Adipose tissue (tissue), 3 donors: Measurements from ENCODE around the gene DPP3. TPM values are rescaled to one million over a fixed set of nuclear protein-coding genes. Genes with fewer than 3 reads are reported as not detected.
"Not testable (repeated sequence)": the region's sequence is repeated elsewhere in the genome, so short reads cannot be mapped to it uniquely, and the experiment has no call there.

ENCODE experiments used
- H3K27ac ChIP-seq: one replicate; pipeline ENCODE4 v1.5.1; 2013; ENCODE audit warnings: low read depth, low read length
- WGBS, 3 donors: extraction: QIAGEN DNeasy Blood & Tissue Kit; methylation state at CpG; one replicate each; pipeline ENCODE4 v1.1.7; 2013; 5-methylcytosine and 5-hydroxymethylcytosine counted together
- polyA plus RNA-seq, 3 donors: library from polyadenylated mRNA; stranded (reverse); fragments of 200-250 nt; gene quantifications; one replicate each; pipeline ENCODE4 v1.2.3, GENCODE V29; 2013
- donor health status: healthy with polysubstance abuse.
- donor health status: Bipolar disorder and iron deficiency.
- donor health status: healthy.

DPP3 gene
- polyA plus RNA-seq, 3 donors, result 15.1 to 29.0 (median 18.6) TPM

GRCh38 chr11:66459138-66459778 is 21.0 kb upstream of the DPP3 start:
- no peak overlapping the region for H3K27ac ChIP-seq
- WGBS, 3 donors, result 47 to 73% (median 57%) methylated on average over 5 of the region's 5 CpGs

- no peak overlapping the region for H3K27ac ChIP-seq
Measured at GRCh38 chr11:66462010-66462409, 18.2 kb upstream of the DPP3 start.

DNA sequence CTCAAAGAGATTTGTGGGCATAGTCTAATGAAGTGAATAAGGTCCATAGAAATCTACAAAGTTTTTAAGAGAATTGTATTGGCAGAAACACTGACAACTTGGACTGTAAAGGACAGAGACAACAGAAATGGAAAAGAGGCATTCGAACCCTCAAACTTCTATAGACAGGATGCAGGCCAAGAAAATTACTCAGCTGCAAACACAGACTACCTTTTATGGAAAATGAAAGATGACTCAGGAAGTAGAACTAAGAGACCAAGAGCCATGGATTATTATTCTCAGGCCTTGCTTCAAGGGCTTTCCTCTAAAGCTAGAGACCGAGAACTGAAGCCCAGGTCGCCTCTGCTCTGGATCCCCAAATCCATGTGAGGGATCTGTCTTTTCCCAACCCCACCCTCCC is 17.3 kb upstream of the DPP3 start:
- H3K27ac ChIP-seq, result no peak overlapping the region
- WGBS, 3 donors, result 90 to 94% (median 91%) methylated on average over 3 of the region's 3 CpGs

- 85 to 88% (median 86%) methylated on average over 5 of the region's 5 CpGs for WGBS, 3 donors
- not testable (repeated sequence) for H3K27ac ChIP-seq
Measured at GRCh38 chr11:66464116-66464515, 16.1 kb upstream of the DPP3 start.

DNA sequence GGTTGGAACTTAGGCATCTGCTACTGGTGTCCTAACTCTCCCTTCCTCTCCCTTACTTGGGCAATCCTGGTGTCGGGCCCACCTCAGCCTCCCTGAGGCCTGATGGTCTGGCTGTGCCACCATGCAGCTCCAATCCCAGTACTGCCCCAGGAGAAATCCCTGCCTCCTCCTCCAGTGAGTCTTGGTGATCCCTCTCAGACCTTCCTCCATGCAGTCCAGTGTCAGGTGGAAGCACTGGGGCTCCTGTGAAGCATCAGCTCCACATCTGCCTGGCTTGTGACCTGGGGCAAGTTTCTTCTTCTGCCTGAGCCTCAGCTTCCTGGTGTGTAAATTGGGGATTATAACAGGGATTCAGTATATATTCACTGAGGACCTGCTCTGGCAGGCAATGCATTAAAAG is 15.3 kb upstream of the DPP3 start:
- no peak overlapping the region for H3K27ac ChIP-seq
- 60 to 93% (median 80%) methylated on average over 1 of the region's 1 CpG for WGBS, 3 donors

DNA sequence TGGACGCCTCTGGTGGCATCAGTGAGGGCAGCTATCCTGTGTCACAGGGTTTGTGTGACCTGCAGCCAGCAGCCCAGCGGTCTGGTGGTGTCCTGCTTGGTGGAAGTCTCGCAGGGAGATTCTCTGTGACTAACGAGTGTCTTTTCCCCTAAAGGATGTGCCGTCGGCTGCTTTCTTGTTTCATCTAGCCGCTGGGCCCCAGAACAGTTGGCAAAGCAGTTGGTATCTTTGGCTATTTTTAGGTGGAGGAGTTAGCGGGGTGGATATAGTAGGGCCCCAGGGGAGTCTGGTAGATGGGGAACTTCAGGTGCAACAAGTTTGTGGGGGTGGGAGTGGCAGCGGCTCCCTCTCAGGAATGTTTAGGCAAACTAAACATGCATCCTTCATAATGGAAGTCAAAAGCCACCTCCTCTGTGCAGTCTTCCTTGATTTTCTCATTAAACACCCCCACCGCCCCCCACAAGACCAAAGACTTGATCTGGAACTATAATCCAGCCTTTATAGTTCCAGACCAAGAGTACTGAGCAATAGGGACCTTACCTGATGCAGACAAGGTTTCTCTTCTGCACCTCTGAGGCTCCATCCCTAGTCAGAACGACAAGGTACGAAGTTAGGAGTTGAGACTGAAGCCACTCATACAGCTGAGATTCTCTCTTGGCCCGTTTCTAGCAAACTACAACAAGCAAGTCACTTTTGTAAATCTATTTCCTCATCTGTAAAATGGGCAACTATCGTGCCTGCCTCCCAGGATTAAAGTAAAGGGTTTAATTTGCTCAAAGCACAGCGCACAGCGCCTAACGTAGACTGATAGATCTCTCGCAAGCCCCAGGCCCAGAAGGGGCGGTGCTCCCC is 14.6 kb upstream of the DPP3 start:
- H3K27ac ChIP-seq, result no peak overlapping the region
- WGBS, 3 donors, result 39 to 57% (median 40%) methylated on average over 19 of the region's 19 CpGs

- no peak within 1 kb of the TSS for H3K27ac ChIP-seq
- 1% methylated on average over 34 to 61 of the region's 63 CpGs for WGBS, 3 donors
Measured at GRCh38 chr11:66466225-66467033, 13.8 kb upstream of the DPP3 start, which contains the start of gene PELI3. PELI3 (plus strand) TSS chr11:66466905; CDS start chr11:66468129, 1,224 bp downstream.

DNA sequence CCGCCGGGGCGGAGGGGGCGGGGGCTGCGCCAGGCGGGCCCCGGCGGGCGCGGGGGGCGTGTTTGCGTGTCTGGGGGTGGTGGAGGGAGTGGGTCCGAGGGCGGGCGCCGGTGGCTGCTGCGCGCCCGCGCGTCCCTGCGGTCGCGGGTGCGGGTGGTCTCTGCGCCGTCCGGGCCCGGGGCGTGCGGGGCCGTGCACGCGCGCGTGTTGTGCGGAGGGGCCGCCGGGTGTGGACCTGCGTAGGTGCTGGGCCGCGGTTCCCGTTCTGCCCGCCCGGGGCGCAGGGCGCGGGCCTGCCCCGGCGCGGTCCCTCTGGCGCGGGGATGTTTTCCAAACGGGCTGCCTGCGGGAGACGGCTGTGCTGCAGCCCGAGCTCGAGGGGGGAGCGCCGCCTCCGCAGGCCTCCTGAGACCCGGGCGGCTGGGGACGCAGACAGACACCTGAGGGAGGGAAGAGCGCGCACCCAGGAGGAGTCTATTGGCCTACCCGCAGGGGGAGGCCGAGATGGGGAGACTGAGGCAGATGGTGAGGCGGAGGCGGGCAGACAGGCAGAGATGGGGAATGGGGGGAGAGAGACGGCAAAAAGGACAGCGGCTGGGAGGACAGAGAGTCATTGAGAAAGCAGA is 13.1 kb upstream of the DPP3 start:
- no peak overlapping the region for H3K27ac ChIP-seq

GRCh38 chr11:66467756-66468155 is 12.5 kb upstream of the DPP3 start:
- 18 to 39% (median 39%) methylated on average over 6 of the region's 6 CpGs for WGBS, 3 donors
- no peak overlapping the region for H3K27ac ChIP-seq

More for the DNA sequence above, 13.1 kb upstream of the DPP3 start:
- whole genome bisulfite sequencing, 3 donors, result 2 to 4% (median 2%) methylated on average over 43 to 69 of the region's 72 CpGs

- WGBS, 3 donors, result 76 to 90% (median 77%) methylated on average over 6 of the region's 6 CpGs
- no peak overlapping the region for H3K27ac ChIP-seq
Measured at GRCh38 chr11:66468691-66469090, 11.5 kb upstream of the DPP3 start.

GRCh38 chr11:66469441-66469840 is 10.8 kb upstream of the DPP3 start:
- H3K27ac ChIP-seq, result no peak overlapping the region
- WGBS, 3 donors, result 86 to 100% (median 100%) methylated on average over 1 of the region's 1 CpG

- H3K27ac ChIP-seq, result no peak overlapping the region
- WGBS, 3 donors, result 90 to 92% (median 92%) methylated on average over 3 of the region's 3 CpGs
Measured at GRCh38 chr11:66470015-66470414, 10.2 kb upstream of the DPP3 start.

GRCh38 chr11:66471142-66471541 is 9.1 kb upstream of the DPP3 start:
- H3K27ac ChIP-seq, result no peak overlapping the region
- WGBS, 3 donors, result 94 to 97% (median 96%) methylated on average over 16 of the region's 16 CpGs

DNA sequence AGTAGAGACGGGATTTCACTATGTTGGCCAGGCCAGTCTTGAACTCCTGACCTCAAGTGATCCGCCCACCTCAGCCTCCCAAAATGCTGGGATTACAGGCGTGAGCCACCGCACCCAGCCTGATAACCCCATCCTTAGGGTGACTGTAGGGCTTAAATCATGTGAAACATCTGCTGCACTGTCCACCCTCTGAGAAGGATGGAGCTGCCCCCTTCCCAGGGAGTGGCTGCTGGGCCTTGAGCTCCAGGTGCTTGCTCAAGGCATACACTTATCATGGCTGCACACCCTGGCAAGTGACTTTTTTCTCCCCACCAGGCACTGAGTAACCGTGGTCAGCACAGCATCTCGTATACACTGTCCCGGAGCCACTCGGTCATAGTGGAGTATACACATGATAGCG is 8.2 kb upstream of the DPP3 start:
- no peak overlapping the region for H3K27ac ChIP-seq
- WGBS, 3 donors, result 89 to 93% (median 92%) methylated on average over 9 of the region's 9 CpGs

- WGBS, 3 donors, result 92% methylated on average over 11 of the region's 11 CpGs
- no peak overlapping the region for H3K27ac ChIP-seq
Measured at GRCh38 chr11:66473167-66473566, 7.1 kb upstream of the DPP3 start.

DNA sequence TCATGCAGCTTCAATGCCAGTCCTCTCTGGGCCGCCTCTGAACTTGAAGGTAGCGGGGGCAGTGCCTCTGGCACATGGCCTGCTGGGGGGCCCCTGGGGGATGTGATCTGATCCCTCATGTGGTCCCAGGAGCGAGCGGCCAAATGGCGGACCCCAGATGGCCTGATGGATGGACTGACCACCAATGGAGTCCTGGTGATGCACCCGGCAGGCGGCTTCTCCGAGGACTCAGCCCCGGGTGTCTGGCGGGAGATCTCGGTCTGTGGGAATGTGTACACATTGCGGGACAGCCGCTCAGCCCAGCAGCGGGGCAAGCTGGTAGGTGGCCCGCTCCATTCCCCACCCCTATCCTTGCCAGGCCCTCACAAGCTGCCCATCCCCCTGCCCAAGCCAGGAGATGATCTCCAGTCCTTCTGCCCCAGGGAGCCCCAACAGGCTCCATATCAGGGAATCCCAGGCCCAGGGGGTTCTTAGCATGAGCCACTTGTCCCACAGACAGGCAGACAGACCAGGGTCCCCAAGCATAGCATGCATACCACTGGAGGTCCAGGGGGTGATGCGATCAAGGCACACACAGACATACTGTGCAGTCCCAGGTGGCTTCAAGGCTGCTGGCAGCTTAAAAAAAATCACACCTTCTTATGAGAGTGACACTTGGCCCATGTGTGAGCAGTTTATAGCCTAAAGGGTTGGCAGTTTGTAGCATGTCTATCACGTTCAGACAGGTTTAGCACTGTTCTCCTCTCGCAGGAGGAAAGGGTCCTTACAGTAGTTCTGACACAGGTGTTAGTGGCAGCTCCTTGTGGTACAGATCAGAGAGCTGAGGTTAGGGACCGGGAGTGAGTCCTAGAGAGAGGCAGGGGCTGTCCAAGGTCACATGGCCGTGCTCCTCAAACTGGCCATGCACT is 6.4 kb upstream of the DPP3 start:
- H3K27ac ChIP-seq, result no peak overlapping the region
- 87 to 92% (median 91%) methylated on average over 20 of the region's 20 CpGs for WGBS, 3 donors

- H3K27ac ChIP-seq, result no peak overlapping the region
- 92 to 95% (median 92%) methylated on average over 29 to 44 of the region's 44 CpGs for WGBS, 3 donors
Measured at GRCh38 chr11:66475349-66476172, 4.7 kb upstream of the DPP3 start.
